Right ventricle myocardium superior (tissue), 1 donor: ENCODE results near the gene PMEPA1. TPM values are rescaled to one million over a fixed set of nuclear protein-coding genes. Genes with fewer than 3 reads are reported as not detected.

Experiments
- ATAC-seq: fragments of 200-7000 bp; cut with Tn5 transposase; one replicate; pipeline ENCODE4 v1.9.1; 2020; ENCODE audit warnings: mild to moderate bottlenecking; ENCODE audit not compliant: poor library complexity
- DNase-seq: peaks from one replicate; pipeline ENCODE4 v3.0.0-alpha.2; 2020
- intact Hi-C: fragments of 100-400 bp; cut with DNase I; formaldehyde crosslinking; loops from one replicate; pipeline ENCODE4 v1.11.2; 2022
- total RNA-seq: library from RNA; stranded (reverse); fragmentation: NEBNext Ultra II Directional; extraction: Animal tissue kit (Norgen Biotek cat#: 25700); gene quantifications from one replicate; pipeline ENCODE4 v1.2.1, GENCODE V29; 2021
- donor health status: DM: no; HTN: yes; CAD: no; lungs with severe emphysema.

The PMEPA1 gene
- total RNA-seq, 1 donor from 2014 or later, result 21.5 TPM

DNA sequence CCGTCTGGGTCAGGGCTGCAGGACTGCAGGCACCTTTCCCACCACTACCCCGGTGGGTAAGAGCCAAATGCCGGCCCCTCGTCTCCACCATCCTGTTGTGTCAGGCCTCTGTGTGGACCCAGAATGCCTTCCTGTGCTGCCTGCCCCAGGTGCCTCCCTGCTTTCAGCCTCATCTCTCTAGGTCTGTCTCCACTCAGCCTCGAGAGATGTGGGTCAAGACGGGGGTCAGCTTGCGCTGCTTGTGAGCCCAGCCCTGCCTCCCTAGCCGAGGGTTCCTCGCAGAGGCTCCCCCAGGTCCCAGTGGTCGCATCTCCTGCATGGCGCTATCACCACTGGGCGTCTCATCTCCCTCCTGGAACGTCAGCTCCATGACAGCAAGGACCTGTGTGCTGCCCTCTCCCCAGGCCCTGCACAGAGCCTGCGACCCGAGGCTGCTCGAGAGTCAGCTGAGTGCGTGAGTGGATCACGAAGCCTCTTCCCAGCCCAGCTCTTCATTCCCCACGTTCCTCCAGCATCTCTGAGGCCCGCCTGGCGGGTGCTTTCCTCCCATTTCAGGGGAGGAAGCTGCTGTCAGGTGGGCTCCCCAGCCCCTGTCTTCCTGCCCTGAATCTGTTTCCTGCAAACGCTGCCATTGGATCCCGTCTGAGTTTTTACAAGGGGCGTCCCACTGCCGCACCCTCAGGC is 50.8 kb downstream of the PMEPA1 start:
- ATAC-seq, result no peak
- DNase-seq, result peak; percentile 42
- intact Hi-C loops, result loop anchor here (5.0 kb wide), 1 partner anchor 518 kb away; no protein-coding TSS in a partner anchor

DNA sequence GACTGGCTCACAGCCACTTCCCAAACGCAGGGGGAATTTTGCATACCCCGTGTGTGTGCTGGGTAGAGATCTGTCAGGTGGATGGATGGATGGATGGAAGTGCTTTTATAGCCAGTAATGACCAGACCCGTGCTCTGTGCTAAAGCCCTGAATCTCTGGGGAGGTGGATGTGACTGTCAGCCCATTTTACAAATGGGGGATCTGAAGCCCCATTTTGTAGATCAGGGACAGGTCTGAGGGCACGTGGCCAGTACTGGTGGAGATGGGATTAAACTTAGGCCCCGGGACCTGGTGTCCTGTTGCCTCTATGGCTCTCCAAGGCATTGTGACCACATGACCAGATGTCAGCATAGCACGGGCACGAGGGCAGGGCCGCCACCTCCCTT is 51.4 kb downstream of the PMEPA1 start:
- intact Hi-C loops, result loop anchor here (5.0 kb wide), 1 partner anchor 519 kb away; no protein-coding TSS in a partner anchor
- DNase-seq, result no peak
- no peak for ATAC-seq

GRCh38 chr20:57657535-57658446 is 52.0 kb downstream of the PMEPA1 start:
- intact Hi-C loops, result loop anchor here (5.0 kb wide), 1 partner anchor 520 kb away; no protein-coding TSS in a partner anchor
- ATAC-seq (peak; percentile 86), DNase-seq (peak; percentile 74)

- intact Hi-C loops, result loop anchor here (5.0 kb wide), 1 partner anchor 520 kb away; no protein-coding TSS in a partner anchor
- ATAC-seq (no peak), DNase-seq (peak; percentile 30)
These were observed 52.8 kb downstream of the PMEPA1 start for GRCh38 chr20:57656821-57657534.

GRCh38 chr20:57656252-57656820 is 53.5 kb downstream of the PMEPA1 start:
- intact Hi-C loops, result loop anchor here (5.0 kb wide), 1 partner anchor 521 kb away; no protein-coding TSS in a partner anchor
- ATAC-seq, result no peak
- peak; percentile 10 for DNase-seq

GRCh38 chr20:57655809-57656155 is 54.0 kb downstream of the PMEPA1 start:
- no peak for DNase-seq
- no peak for ATAC-seq
- intact Hi-C loops, result loop anchor here (5.0 kb wide), 1 partner anchor 522 kb away; no protein-coding TSS in a partner anchor

DNA sequence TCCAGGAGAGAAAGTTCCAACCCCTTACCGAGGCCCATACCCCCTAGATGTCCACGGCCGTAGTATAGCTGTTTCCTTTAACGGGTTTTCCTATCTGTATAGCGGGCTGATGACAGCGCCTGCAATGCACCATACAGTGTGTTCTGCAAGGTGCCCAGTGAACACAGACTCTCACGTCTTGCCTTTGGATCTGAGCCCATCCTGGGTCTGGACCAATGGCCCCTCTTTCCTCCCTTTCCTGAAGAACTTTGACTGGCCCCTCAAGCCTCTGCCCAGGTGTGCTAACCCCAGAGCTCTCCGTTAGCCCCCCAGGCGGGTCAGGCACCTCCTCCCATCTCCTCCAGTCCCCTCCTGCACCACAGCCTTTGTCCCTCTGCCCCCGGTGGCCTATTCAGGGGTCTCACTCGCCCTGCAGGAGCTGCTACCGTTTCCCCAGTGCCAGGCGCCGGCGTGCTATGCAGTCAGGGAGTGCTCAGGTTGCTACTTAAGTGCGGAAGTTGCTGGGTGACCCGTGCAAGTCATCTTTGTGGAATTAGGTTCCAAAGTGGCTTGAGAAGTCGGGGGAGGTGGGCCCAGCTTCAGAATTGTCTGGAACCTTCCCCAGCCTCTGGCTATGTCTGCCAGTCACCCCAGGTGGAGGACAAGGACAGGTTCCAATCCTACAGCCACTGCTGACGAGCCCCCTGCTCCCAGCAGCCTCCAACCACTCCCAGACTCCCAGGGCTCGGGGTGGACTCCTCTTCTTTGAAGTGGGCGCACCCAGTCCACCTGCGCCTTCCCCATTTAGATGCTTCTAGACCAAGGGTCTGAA is 54.6 kb downstream of the PMEPA1 start:
- intact Hi-C loops, result loop anchor here (5.0 kb wide), 2 partner anchors 432 to 522 kb away; no protein-coding TSS in a partner anchor
- no peak for ATAC-seq
- peak; percentile 33 for DNase-seq

GRCh38 chr20:57654363-57654997 is 55.3 kb downstream of the PMEPA1 start:
- ATAC-seq, result peak; percentile 73
- peak; percentile 55 for DNase-seq
- intact Hi-C loops, result loop anchor here (5.0 kb wide), 1 partner anchor 433 kb away; no protein-coding TSS in a partner anchor

GRCh38 chr20:57653910-57654309 is 55.9 kb downstream of the PMEPA1 start:
- intact Hi-C loops, result loop anchor here (5.0 kb wide), 1 partner anchor 433 kb away; no protein-coding TSS in a partner anchor
- DNase-seq (no peak), ATAC-seq (no peak)

GRCh38 chr20:57653546-57653900 is 56.3 kb downstream of the PMEPA1 start:
- intact Hi-C loops, result loop anchor here (5.0 kb wide), 1 partner anchor 434 kb away; no protein-coding TSS in a partner anchor
- DNase-seq (peak; percentile 37), ATAC-seq (no peak)

- DNase-seq (peak; percentile 37), ATAC-seq (no peak)
- intact Hi-C loops, result loop anchor here (5.0 kb wide), 1 partner anchor 434 kb away; no protein-coding TSS in a partner anchor
These were observed 56.9 kb downstream of the PMEPA1 start for GRCh38 chr20:57652606-57653545.

DNA sequence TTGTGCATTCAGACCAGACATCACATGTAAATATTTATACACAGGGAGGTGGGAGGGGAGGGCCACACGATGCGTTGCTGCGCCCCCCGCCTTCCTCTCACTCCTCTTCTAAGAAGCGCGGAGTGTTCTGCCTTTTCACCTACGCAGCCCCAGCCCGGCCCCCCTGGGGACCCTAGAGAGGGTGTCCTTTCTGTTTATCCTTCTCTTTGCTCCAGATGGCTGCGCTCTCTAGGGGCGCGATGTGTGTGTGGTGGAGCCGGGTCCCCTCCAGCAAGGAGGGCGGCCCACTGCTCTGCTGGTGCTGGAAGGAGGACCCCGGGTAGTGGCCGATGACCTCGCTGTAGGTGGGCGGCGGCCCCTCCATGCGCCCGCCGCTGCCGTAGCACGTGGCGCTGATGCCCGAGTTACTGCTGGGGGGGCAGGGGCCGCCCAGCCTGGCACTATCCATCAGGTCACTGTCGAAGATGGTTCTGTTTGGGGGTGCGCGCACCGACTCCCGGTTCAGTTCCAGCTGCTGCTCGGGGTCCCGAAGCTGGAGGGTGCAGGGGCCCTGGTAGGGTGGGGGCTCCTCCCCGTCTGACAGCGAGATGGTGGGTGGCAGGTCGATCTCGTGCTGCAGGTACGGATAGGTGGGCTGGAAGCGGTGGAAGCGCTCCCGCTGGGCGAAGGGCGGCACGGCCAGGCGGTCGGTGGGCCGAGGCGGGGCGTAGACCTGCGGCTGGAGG is 57.8 kb downstream of the PMEPA1 start:
- ATAC-seq (no peak), DNase-seq (peak; percentile 27)

GRCh38 chr20:57650756-57651483 is 58.9 kb downstream of the PMEPA1 start:
- DNase-seq, result no peak
- ATAC-seq, result no peak

More for the DNA sequence above, 57.8 kb downstream of the PMEPA1 start:
- intact Hi-C loops, result loop anchor here (5.0 kb wide), 1 partner anchor 435 kb away; no protein-coding TSS in a partner anchor

DNA sequence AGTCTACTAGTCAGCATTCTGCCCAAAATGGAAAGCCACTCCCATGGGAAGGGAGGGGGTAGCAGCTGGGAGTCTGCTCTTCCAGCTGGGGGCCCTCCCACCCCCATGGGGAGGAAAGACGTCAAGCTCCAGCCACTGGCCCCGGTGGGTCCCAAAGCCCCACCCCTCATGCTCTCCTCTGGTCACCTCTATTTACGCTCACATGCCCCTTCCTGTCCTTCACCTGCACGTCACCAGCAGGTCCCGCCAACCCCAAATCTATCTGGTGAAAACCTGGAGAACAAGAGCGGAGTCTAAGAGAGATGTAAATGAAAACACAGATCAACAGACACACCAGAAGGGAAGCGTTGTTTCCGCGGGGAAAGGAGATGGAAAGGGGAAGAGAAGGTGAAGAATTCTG is 59.5 kb downstream of the PMEPA1 start:
- ATAC-seq (no peak), DNase-seq (no peak)
- intact Hi-C loops, result loop anchor here (5.0 kb wide), 1 partner anchor 437 kb away; no protein-coding TSS in a partner anchor

More at GRCh38 chr20:57650756-57651483, 58.9 kb downstream of the PMEPA1 start:
- intact Hi-C loops, result loop anchor here (5.0 kb wide), 1 partner anchor 436 kb away; no protein-coding TSS in a partner anchor
